ENCODE results near the gene IKBKE. TPM values are rescaled to one million over a fixed set of nuclear protein-coding genes. Genes with fewer than 3 reads are reported as not detected.
A peak's percentile ranks its signal among the peaks of the same experiment; 100 is the strongest.

The IKBKE gene
- polyA plus RNA-seq, 2 of the 4 experiments (the other 2 are of a cell fraction) = 6.3 to 6.4 TPM

GRCh38 chr1:206529425-206529824, 59.1 kb downstream of the IKBKE start (continued):
- TF ChIP-seq HOXA7 (CRISPR knock-in tag; IDR thresholded peaks at IDR 0.05) = no peak

- no peak for FAIRE-seq
Observed at GRCh38 chr1:206532368-206532767, 62.1 kb downstream of the IKBKE start.

DNA sequence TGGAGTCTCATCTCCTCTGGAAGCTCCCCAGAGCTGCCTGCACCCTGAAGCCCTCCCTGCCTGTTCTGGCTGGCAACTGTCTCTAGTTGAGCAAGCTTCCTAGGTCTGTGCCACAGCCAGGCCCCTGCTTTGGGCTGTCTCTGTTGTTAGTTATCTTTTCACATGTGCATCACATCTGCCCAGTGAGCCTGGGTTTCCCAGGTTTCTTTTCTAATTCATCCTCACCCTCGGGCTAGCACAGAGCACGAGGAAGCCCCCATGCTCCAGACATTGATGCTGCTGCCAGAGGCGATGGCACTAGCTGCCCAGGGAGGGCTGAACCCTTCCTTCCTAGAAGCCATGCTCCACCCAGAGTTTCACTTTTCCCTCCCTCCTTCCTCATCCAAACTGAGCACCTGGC, 64.3 kb downstream of the IKBKE start:
- no peak for TF ChIP-seq FOSL2 (IDR thresholded peaks at IDR 0.05)
- TF ChIP-seq FOSL2 (CRISPR knock-in tag; IDR thresholded peaks at IDR 0.05) = no peak
- no peak for TF ChIP-seq PHF8 (IDR thresholded peaks at IDR 0.05; ENCODE audit: borderline replicate concordance, low read depth)
- TF ChIP-seq, protein P1, sequence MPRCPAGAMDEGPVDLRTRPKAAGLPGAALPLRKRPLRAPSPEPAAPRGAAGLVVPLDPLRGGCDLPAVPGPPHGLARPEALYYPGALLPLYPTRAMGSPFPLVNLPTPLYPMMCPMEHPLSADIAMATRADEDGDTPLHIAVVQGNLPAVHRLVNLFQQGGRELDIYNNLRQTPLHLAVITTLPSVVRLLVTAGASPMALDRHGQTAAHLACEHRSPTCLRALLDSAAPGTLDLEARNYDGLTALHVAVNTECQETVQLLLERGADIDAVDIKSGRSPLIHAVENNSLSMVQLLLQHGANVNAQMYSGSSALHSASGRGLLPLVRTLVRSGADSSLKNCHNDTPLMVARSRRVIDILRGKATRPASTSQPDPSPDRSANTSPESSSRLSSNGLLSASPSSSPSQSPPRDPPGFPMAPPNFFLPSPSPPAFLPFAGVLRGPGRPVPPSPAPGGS (IDR thresholded peaks at IDR 0.05) = no peak
- no peak for TF ChIP-seq HOXB5 (CRISPR knock-in tag; IDR thresholded peaks at IDR 0.05)
- TF ChIP-seq KDM5A (IDR thresholded peaks at IDR 0.05) = no peak
- TF ChIP-seq E2F6 (IDR thresholded peaks at IDR 0.05; ENCODE audit: borderline replicate concordance, low read depth) = no peak
- TF ChIP-seq BHLHE40 (IDR thresholded peaks at IDR 0.05; ENCODE audit: low read depth, low read length) = no peak
- no peak for TF ChIP-seq RCOR1 (IDR thresholded peaks at IDR 0.05; ENCODE audit: low read depth, low read length)
- TF ChIP-seq EP300 (IDR thresholded peaks at IDR 0.05) = no peak
- TF ChIP-seq GATA3 (IDR thresholded peaks at IDR 0.05; ENCODE audit: borderline replicate concordance) = no peak
- no peak for TF ChIP-seq CBX2 (IDR thresholded peaks at IDR 0.05; ENCODE audit: borderline replicate concordance, low read depth)
- ChIA-PET POLR2A (no interaction called here), CTCF (interaction anchor here (1.0 to 14.4 kb wide), 6 partner anchors 10 to 57 kb away, joined by 3 to 219 read pairs (median 6); no protein-coding TSS in a partner anchor)
- no peak overlapping the region for H3K27ac ChIP-seq
- no peak overlapping the region for H3K4me2 ChIP-seq
- H3K4me1 ChIP-seq = no peaks in the 10 kb centered on the region
- H3K4me3 ChIP-seq = no peak overlapping the region
- ATAC-seq (peak in 1 of 2 experiments; percentile 20; a peak in 1 of 6 replicates), DNase-seq (ENCODE audit: low read depth in 1 of 2, low spot score in 1 of 2) (no peak), FAIRE-seq (no peak)
- 24% methylated on average over 3 of the region's 3 CpGs for WGBS (ENCODE audit: missing lambda C conversion rate)
- no peaks in the 10 kb centered on the region for H3K9me3 ChIP-seq

More at GRCh38 chr1:206532368-206532767, 62.1 kb downstream of the IKBKE start:
- Histone ChIP-seq H3K27ac (no peak overlapping the region), H3K4me3 (no peak overlapping the region), H3K9me3 (no peaks in the 10 kb centered on the region), H3K4me2 (no peak overlapping the region), H3K4me1 (no peaks in the 10 kb centered on the region)
- TF ChIP-seq RARB (CRISPR knock-in tag; IDR thresholded peaks at IDR 0.05) = no peak
- no peak for TF ChIP-seq HOXA7 (CRISPR knock-in tag; IDR thresholded peaks at IDR 0.05)
- no peak for TF ChIP-seq HES2 (IDR thresholded peaks at IDR 0.05)
- no peak for TF ChIP-seq RFX5 (IDR thresholded peaks at IDR 0.05)
- TF ChIP-seq PHF8 (IDR thresholded peaks at IDR 0.05; ENCODE audit: borderline replicate concordance, low read depth) = no peak
- TF ChIP-seq, protein P2, sequence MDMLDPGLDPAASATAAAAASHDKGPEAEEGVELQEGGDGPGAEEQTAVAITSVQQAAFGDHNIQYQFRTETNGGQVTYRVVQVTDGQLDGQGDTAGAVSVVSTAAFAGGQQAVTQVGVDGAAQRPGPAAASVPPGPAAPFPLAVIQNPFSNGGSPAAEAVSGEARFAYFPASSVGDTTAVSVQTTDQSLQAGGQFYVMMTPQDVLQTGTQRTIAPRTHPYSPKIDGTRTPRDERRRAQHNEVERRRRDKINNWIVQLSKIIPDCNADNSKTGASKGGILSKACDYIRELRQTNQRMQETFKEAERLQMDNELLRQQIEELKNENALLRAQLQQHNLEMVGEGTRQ (IDR thresholded peaks at IDR 0.05) = no peak
- TF ChIP-seq ELK1 (IDR thresholded peaks at IDR 0.05; ENCODE audit: low read depth, low read length) = no peak
- TF ChIP-seq GATA3 (IDR thresholded peaks at IDR 0.05; ENCODE audit: borderline replicate concordance) = no peak
- no peak for ATAC-seq
- 89% methylated on average over 7 of the region's 7 CpGs for WGBS (ENCODE audit: missing lambda C conversion rate)
- ChIA-PET POLR2A (no interaction called here), CTCF (interaction anchor here (0.9 to 1.2 kb wide), 3 partner anchors 48 to 967 kb away, joined by 4 read pairs; no protein-coding TSS in a partner anchor)
- no peak for DNase-seq (ENCODE audit: low read depth in 1 of 2, low spot score in 1 of 2)

- CTCF ChIA-PET = interaction anchor here (0.9 to 14.4 kb wide), 5 partner anchors 8 to 77 kb away, joined by 3 to 219 read pairs (median 5); partner anchors contain the start of gene EIF2D
- POLR2A ChIA-PET = no interaction called here
- ATAC-seq = no peak
- no peak for DNase-seq (ENCODE audit: low read depth in 1 of 2, low spot score in 1 of 2)
- H3K9me3 ChIP-seq = no peaks in the 10 kb centered on the region
- no peak for FAIRE-seq
- no peak overlapping the region for H3K4me2 ChIP-seq
- 64% methylated on average over 6 of the region's 6 CpGs for WGBS (ENCODE audit: missing lambda C conversion rate)
- no peak overlapping the region for H3K27ac ChIP-seq
- no peaks in the 10 kb centered on the region for H3K4me1 ChIP-seq
- no peak overlapping the region for H3K4me3 ChIP-seq
- TF ChIP-seq ELK1 (IDR thresholded peaks at IDR 0.05; ENCODE audit: low read depth, low read length) (no peak), HOXA7 (CRISPR knock-in tag; IDR thresholded peaks at IDR 0.05) (no peak), POLR2A (IDR thresholded peaks at IDR 0.05; ENCODE audit: low read length) (no peak), FOXS1 (CRISPR knock-in tag; IDR thresholded peaks at IDR 0.05) (no peak), ATOH8 (CRISPR knock-in tag; IDR thresholded peaks at IDR 0.05; ENCODE audit: low read depth) (no peak), SMC3 (IDR thresholded peaks at IDR 0.05) (no peak), ESRRA (IDR thresholded peaks at IDR 0.05; ENCODE audit: borderline replicate concordance, low read length) (no peak), NPAS2 (CRISPR knock-in tag; IDR thresholded peaks at IDR 0.05; ENCODE audit: borderline replicate concordance) (no peak), CEBPB (IDR thresholded peaks at IDR 0.05) (no peak), ZFP36 (IDR thresholded peaks at IDR 0.05; ENCODE audit: borderline replicate concordance, partially characterized antibody) (no peak)
- TF ChIP-seq, protein P2 (IDR thresholded peaks at IDR 0.05) = no peak
Observed at GRCh38 chr1:206535853-206536188, 65.5 kb downstream of the IKBKE start.
